WERI-Rb-1 (cell line): ENCODE data around the gene CALD1.
A peak's percentile ranks its signal among the peaks of the same experiment; 100 is the strongest.

Experiments used
- DNase-seq: peaks from one replicate; pipeline ENCODE4 v3.0.0-alpha.2; 2020
- H3K27ac ChIP-seq: fragments of 250-450 bp; sonication (Bioruptor Pico); 2 replicates; pipeline ENCODE4 v1.5.1; 2020; ENCODE audit warnings: mild to moderate bottlenecking, moderate library complexity
- H3K27me3 ChIP-seq: fragments of 250-450 bp; sonication (Bioruptor Pico); 2 replicates; pipeline ENCODE4 v1.5.1; 2021; ENCODE audit warnings: mild to moderate bottlenecking, low read depth, moderate library complexity; ENCODE audit not compliant: insufficient read depth, severe bottlenecking
- H3K36me3 ChIP-seq: fragments of 250-450 bp; sonication (Bioruptor Pico); 2 replicates; pipeline ENCODE4 v1.5.1; 2020; ENCODE audit warnings: mild to moderate bottlenecking, moderate library complexity
- H3K4me3 ChIP-seq: 2 replicates; pipeline ENCODE4 v1.5.1; 2011; ENCODE audit warnings: low read depth, mild to moderate bottlenecking, control low read depth, low read length
- H3K9me3 ChIP-seq: fragments of 250-450 bp; sonication (Bioruptor Pico); 2 replicates; pipeline ENCODE4 v1.5.1; 2021; ENCODE audit warnings: mild to moderate bottlenecking, moderate library complexity; ENCODE audit not compliant: severe bottlenecking
- CTCF ChIP-seq: IDR thresholded peaks from 2 replicates; pipeline ENCODE4 v1.5.1; 2011; ENCODE audit warnings: low read depth, mild to moderate bottlenecking, control low read depth, inconsistent platforms, low read length

The CALD1 gene

DNA sequence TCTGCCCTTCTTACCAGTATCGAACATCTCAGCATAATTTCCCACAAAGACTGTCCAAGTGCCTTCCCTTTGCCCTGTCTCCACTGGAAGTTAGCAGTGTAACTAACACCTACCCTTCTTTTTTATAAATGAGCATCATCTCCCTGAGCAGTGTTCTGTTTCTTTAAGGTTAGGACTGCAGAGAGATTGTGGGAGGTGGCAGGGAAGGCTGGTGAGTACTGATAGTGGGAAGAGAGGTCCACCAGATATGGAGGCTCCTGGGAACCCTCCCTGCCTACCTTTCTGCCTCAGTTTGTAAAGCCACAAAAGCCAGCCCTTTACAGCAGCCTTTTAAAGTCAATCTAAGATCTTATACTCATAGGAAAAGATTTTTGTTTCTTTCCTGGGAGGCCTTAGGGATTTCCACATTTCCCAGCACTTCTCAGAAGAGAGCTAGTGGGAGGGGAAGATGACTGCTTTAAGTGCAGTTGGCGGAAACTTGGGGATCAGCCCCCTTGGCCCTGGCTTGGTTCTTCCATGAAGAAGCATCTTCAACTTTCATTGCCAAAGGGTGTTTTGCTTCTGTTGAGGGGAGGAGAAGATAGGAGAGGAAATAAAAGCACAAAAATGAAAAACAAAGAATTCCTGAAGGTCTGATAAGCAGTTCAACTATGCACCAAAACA lies 36.6 kb upstream of the CALD1 start:
- no peak for DNase-seq
- no peak overlapping the region for H3K27ac ChIP-seq
- no peak for TF ChIP-seq CTCF

DNA sequence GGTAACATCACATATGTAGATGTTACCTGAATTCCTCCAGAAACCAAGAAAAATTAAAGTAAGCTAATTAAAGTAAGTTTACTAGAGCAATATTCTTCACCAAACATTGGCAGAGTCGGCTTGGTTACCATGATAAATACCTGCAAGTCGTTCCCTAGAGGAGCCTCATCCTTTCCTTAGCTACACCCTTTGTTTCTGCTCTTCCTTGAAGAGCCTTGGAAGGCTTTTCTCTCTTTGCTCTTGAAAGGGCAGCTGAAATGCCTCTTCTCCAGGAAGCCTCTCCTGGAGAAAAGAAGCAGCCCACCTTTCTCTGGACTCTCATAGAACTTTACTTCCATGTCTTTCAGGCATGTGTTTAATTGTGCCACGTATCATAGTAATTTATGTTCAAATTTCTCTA lies 34.9 kb upstream of the CALD1 start:
- DNase-seq = no peak
- no peaks in the 10 kb centered on the region for H3K36me3 ChIP-seq
- H3K27me3 ChIP-seq = no peaks in the 10 kb centered on the region
- H3K4me3 ChIP-seq = no peak overlapping the region
- TF ChIP-seq CTCF = no peak
- H3K27ac ChIP-seq = no peak overlapping the region
- no peaks in the 10 kb centered on the region for H3K9me3 ChIP-seq

More for the DNA sequence above, 36.6 kb upstream of the CALD1 start:
- no peaks in the 10 kb centered on the region for H3K27me3 ChIP-seq
- H3K9me3 ChIP-seq = no peaks in the 10 kb centered on the region
- no peak overlapping the region for H3K4me3 ChIP-seq
- no peaks in the 10 kb centered on the region for H3K36me3 ChIP-seq

GRCh38 chr7:134747326-134747725 lies 32.1 kb upstream of the CALD1 start:
- DNase-seq = no peak
- no peak for TF ChIP-seq CTCF
- H3K27me3 ChIP-seq = no peaks in the 10 kb centered on the region
- no peaks in the 10 kb centered on the region for H3K36me3 ChIP-seq
- H3K27ac ChIP-seq = no peak overlapping the region
- no peak overlapping the region for H3K4me3 ChIP-seq
- no peaks in the 10 kb centered on the region for H3K9me3 ChIP-seq

DNA sequence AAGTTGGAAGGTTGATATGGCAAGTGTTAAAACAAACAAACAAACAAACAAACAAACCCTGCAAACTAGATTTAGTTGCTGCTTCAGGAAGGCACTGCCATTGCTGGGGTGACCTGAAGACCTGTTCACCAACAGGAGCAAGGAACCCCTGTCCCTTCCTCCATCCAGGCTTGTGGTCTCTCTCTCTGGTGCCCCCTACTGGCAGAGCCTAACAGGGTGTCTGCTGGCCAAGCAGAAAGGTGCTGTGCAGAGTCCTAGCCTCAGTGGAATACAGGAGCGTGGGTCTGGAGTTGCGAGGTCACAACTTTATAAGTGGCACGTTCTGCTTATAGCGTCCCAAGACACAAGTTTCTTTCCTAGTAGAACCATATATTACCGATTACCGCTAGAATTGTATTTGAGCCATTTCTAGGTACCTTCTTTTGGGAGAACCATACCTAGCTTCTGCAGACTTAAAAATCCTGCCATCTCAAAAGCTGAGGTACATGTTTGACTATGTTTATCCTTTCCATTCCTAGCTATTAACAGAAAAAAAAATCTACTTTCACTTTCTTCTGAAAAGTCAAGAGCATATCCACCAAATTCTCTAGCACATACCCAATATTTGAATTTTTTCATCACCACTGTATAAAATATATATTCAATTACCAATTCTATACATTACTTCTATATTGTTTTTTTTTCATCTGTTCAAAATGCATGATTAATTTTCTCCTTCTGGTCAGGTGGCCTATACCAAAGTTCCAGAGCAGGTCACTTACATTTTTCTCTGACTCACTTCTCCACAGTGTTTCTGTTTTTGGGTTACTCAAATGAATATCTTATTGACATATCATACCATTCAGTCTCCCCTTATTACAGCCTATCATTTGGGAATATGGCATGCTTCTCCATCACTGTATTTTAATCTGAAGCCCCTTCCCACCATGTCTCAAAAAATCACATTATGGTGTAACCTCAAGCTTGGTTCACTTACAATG lies 29.1 kb upstream of the CALD1 start:
- H3K27ac ChIP-seq = no peak overlapping the region
- no peaks in the 10 kb centered on the region for H3K36me3 ChIP-seq
- DNase-seq = peak; percentile 71
- H3K4me3 ChIP-seq = no peak overlapping the region
- no peaks in the 10 kb centered on the region for H3K9me3 ChIP-seq
- peak; percentile 95 for TF ChIP-seq CTCF
- no peaks in the 10 kb centered on the region for H3K27me3 ChIP-seq

GRCh38 chr7:134752006-134752760 lies 27.3 kb upstream of the CALD1 start:
- Histone ChIP-seq H3K9me3 (no peaks in the 10 kb centered on the region), H3K27me3 (no peaks in the 10 kb centered on the region), H3K27ac (no peak overlapping the region), H3K4me3 (no peak overlapping the region), H3K36me3 (no peaks in the 10 kb centered on the region)
- DNase-seq = no peak
- no peak for TF ChIP-seq CTCF
